H54 (cell line): ENCODE results near the gene RGS4.

ENCODE experiments used
- DNase-seq: peaks from one replicate; pipeline ENCODE4 v3.0.0; 2011; ENCODE audit warnings: low spot score, mixed read lengths; ENCODE audit not compliant: insufficient read length
- FAIRE-seq: peaks from 3 replicates; lab custom pipeline; 2011; peaks lifted over from hg19 to GRCh38; lab: Jason Lieb, UNC
- POLR2A ChIP-seq: IDR thresholded peaks from 2 replicates; pipeline ENCODE4 v1.6.1; 2011; ENCODE audit warnings: low read depth, mild to moderate bottlenecking, low read length

Gene RGS4

DNA sequence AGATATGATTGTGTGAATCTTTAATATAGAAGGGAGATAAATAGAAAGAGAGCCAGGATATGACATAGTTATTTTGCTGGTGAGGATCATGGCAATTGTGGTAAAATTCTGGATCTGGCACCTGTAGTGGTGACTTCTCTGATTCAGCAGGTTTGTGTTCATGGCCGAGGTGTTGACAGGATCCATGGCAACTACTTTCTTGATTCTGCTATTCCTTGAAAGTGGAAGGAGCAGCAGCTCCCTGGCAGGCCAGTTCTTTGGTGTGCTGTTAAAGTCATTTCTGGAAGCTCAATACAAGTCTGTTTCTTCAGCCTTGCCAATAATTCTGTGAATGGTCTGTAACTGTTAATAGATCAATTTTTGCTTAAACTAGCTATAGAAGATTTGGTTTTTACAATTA is 33.4 kb downstream of the RGS4 start:
- FAIRE-seq, result no peak
- DNase-seq, result no peak
- TF ChIP-seq POLR2A, result no peak

GRCh38 chr1:163104385-163105099 is 35.4 kb downstream of the RGS4 start:
- FAIRE-seq, result no peak
- TF ChIP-seq POLR2A, result no peak
- DNase-seq, result no peak

- no peak for DNase-seq
- FAIRE-seq, result no peak
These were observed 37.3 kb downstream of the RGS4 start for GRCh38 chr1:163106364-163106987.

DNA sequence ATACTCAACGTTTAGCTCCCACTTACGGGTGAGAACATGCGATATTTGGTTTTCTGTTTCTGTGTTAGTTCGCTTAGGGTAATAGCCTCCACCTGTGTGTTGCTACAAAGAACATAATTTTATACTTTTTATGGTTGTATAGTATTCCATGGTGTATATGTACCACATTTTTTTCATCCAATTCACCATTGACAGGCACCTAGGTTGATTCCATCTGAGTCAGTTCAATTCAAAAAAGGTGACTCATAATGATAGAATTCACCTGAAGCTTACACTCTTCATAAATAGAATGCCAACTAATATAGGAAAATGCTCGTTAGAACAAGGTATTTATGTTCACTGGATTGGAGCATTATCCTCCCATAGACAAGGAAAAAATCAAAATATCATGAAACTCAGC is 38.5 kb downstream of the RGS4 start:
- TF ChIP-seq POLR2A, result no peak
- FAIRE-seq, result no peak
- no peak for DNase-seq

More at GRCh38 chr1:163106364-163106987, 37.3 kb downstream of the RGS4 start:
- TF ChIP-seq POLR2A, result no peak

- DNase-seq (no peak), FAIRE-seq (peak; percentile 57)
- no peak for TF ChIP-seq POLR2A
These were observed 46.7 kb downstream of the RGS4 start for GRCh38 chr1:163115887-163116286.

- FAIRE-seq (no peak), DNase-seq (no peak)
- TF ChIP-seq POLR2A, result no peak
These were observed 50.5 kb downstream of the RGS4 start for GRCh38 chr1:163119707-163120106.

DNA sequence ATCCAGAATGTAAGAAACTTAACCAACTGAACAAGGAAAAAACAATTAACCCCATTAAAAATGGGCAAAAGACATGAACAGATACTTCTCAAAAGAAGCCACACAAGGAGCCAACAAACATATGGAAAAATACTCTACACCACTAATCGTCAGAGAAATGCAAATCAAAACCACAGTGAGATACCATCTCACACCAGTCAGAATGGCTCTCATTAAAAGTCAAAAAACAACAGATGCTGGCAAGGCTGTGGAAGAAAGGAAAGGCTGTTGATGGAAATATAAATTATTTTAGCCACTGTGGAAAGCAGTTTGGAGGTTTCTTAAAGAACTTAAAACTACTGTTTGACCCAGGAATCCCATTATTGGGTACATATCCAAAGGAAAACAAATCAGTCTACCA is 51.2 kb downstream of the RGS4 start:
- FAIRE-seq (no peak), DNase-seq (no peak)
- TF ChIP-seq POLR2A, result no peak

GRCh38 chr1:163124812-163125211 is 55.7 kb downstream of the RGS4 start:
- FAIRE-seq, result no peak
- DNase-seq, result no peak
- TF ChIP-seq POLR2A, result no peak
